ENCODE data around the gene PKN3. TPM values are rescaled to one million over a fixed set of nuclear protein-coding genes. Genes with fewer than 3 reads are reported as not detected.

The PKN3 gene
- total RNA-seq, 4 donors from 2014 or later: 4.0 to 10.0 (median 7.6) TPM

GRCh38 chr9:128747241-128747640 lies 44.9 kb downstream of the PKN3 start:
- intact Hi-C loops (cut with DNase I): no loop called here
- no peak for DNase-seq (ENCODE audit: extremely low spot score)
- Histone ChIP-seq H3K36me3 (peaks cover 22 to 75% (median 57%) of the 10 kb centered on the region in 4 donors), H3K27ac (replicated peaks in 1 of 4) (no peak overlapping the region), H3K4me1 (no peaks in the 10 kb centered on the region), H3K4me3 (no peak overlapping the region), H3K9me3 (no peaks in the 10 kb centered on the region), H3K27me3 (no peaks in the 10 kb centered on the region)
- TF ChIP-seq POLR2AphosphoS5 (IDR thresholded peaks at IDR 0.05): no peak
- no peak for TF ChIP-seq EP300 (IDR thresholded peaks at IDR 0.05)
- no peak for TF ChIP-seq CTCF (IDR thresholded peaks at IDR 0.05)
- no peak for TF ChIP-seq POLR2A (IDR thresholded peaks at IDR 0.05; ENCODE audit: low read depth)
- WGBS: 96% methylated on average over 1 of the region's 1 CpG

DNA sequence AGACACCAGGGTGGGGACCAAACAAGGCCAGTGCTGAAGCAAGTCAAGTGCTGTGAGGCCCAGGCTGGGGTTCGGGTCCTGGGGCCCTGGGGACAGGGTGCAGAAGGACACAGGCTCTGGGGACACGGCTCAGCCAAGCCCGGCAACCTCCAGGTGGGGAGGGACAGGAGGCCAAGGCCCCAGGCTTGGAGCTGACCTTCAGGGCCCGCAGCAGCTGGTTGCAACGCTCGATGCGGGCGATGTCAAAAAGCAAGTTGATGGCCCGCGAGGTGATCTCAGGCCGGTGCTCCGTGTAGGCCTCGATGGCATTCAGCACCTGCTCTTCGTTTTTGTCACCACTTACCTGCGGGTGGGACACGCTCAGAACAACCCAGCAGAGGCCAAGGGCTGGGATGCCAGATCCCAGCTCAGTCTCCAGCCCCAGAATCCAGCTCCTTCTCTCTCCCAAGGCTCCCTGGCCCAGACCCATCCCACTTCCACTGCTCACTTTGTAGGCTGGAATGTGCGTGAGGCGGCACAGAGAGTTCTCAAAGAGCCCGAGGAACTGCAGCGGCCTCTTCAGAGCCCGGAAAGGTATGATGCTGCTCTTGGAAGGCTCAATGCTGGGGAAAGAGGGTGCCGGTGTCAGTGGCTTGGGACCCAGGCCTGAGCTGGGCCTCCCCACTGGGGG lies 48.8 kb downstream of the PKN3 start:
- H3K4me1 ChIP-seq: no peaks in the 10 kb centered on the region
- TF ChIP-seq POLR2A (IDR thresholded peaks at IDR 0.05; ENCODE audit: low read depth) (no peak), EP300 (IDR thresholded peaks at IDR 0.05) (no peak), CTCF (IDR thresholded peaks at IDR 0.05) (no peak), POLR2AphosphoS5 (IDR thresholded peaks at IDR 0.05) (no peak)
- H3K27me3 ChIP-seq: no peaks in the 10 kb centered on the region
- no peaks in the 10 kb centered on the region for H3K9me3 ChIP-seq
- DNase-seq (ENCODE audit: extremely low spot score): no peak
- peaks cover 44 to 93% (median 82%) of the 10 kb centered on the region in 4 donors for H3K36me3 ChIP-seq
- intact Hi-C loops (cut with DNase I): no loop called here
- H3K4me3 ChIP-seq: no peak overlapping the region
- 91% methylated on average over 19 of the region's 22 CpGs for WGBS
- H3K27ac ChIP-seq (replicated peaks in 1 of 4): no peak overlapping the region

GRCh38 chr9:128753627-128754026 lies 51.3 kb downstream of the PKN3 start:
- Histone ChIP-seq H3K9me3 (no peaks in the 10 kb centered on the region), H3K27ac (replicated peaks in 1 of 4) (no peak overlapping the region), H3K36me3 (peaks cover 42 to 68% (median 62%) of the 10 kb centered on the region in 4 donors), H3K4me1 (no peaks in the 10 kb centered on the region), H3K4me3 (no peak overlapping the region), H3K27me3 (no peaks in the 10 kb centered on the region)
- 87% methylated on average over 6 of the region's 16 CpGs for WGBS
- DNase-seq (ENCODE audit: extremely low spot score): no peak
- intact Hi-C loops (cut with DNase I): no loop called here
- TF ChIP-seq POLR2A (IDR thresholded peaks at IDR 0.05; ENCODE audit: low read depth) (no peak), POLR2AphosphoS5 (IDR thresholded peaks at IDR 0.05) (no peak), CTCF (IDR thresholded peaks at IDR 0.05) (no peak), EP300 (IDR thresholded peaks at IDR 0.05) (no peak)

DNA sequence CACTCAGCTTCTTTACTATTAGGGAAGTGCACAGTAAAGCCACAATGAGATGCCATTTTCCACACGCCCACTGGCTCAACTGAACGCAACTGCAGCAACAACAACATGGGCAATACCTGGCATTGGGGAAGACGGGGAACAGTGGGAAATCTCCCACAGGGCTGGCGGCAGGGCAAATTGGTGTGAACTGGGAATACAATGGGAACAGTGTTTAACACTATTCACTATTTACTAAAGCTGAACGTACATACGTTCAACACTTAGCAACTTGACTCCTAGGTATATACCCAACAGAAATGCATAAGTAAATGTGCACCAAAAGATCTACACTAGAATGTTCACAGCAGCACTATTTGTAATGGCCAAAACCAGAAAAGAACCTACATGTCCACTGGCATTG lies 55.3 kb downstream of the PKN3 start:
- no peaks in the 10 kb centered on the region for H3K9me3 ChIP-seq

More for the DNA sequence above, 55.3 kb downstream of the PKN3 start:
- TF ChIP-seq CTCF (IDR thresholded peaks at IDR 0.05) (no peak), POLR2A (IDR thresholded peaks at IDR 0.05; ENCODE audit: low read depth) (no peak), POLR2AphosphoS5 (IDR thresholded peaks at IDR 0.05) (no peak), EP300 (IDR thresholded peaks at IDR 0.05) (no peak)
- Histone ChIP-seq H3K36me3 (peaks cover 18 to 33% (median 30%) of the 10 kb centered on the region in 4 donors), H3K4me3 (no peak overlapping the region), H3K4me1 (peaks cover 0 to 5% (median 2%) of the 10 kb centered on the region in 4 donors), H3K27me3 (no peaks in the 10 kb centered on the region), H3K27ac (replicated peaks in 1 of 4) (no peak overlapping the region)
- DNase-seq (ENCODE audit: extremely low spot score): no peak
- intact Hi-C loops (cut with DNase I): no loop called here
- 86% methylated on average over 6 of the region's 6 CpGs for WGBS
